Thyroid gland (tissue), 4 donors: ENCODE data around the gene RARG.

Source experiments
- CTCF ChIP-seq, 6 experiments: fragments of 200-600 bp in 3 of 6; fragments of 450-650 bp in 3 of 6; sonication (generic) in 3 of 6; IDR thresholded peaks; one replicate each; pipeline ENCODE4 v1.5.1; 2016 to 2019; ENCODE audit warnings: antibody characterized with exemption in 6 of 6, mild to moderate bottlenecking in 2 of 6, inconsistent platforms in 1 of 6, moderate library complexity in 1 of 6
- POLR2A ChIP-seq, 2 donors: fragments of 450-650 bp; IDR thresholded peaks; one replicate each; pipeline ENCODE4 v1.6.1; 2017; ENCODE audit warnings: antibody characterized with exemption in 2 of 2, mild to moderate bottlenecking in 2 of 2, moderate library complexity in 1 of 2

GRCh38 chr12:53186745-53187144 is 45.3 kb downstream of the RARG start:
- TF ChIP-seq CTCF (IDR thresholded peaks at IDR 0.05) = no peak
- TF ChIP-seq POLR2A (IDR thresholded peaks at IDR 0.05) = no peak
